AML-193 (cell line): Measurements from ENCODE around the gene ASIC3.

Experiments used
- DNase-seq, 2 experiments: peaks; one replicate each; lab custom pipeline; 2025; lab: John Stamatoyannopoulos, UW

ASIC3 gene

GRCh38 chr7:151056666-151057505 is 8.6 kb downstream of the ASIC3 start:
- DNase-seq, result no peak

- peak in 1 of 2 experiments; percentile 43 for DNase-seq
These were observed 9.2 kb downstream of the ASIC3 start, which contains the start of gene CDK5 for GRCh38 chr7:151057506-151057988. CDK5 (minus strand) TSS chr7:151057897; CDS start chr7:151057848, 49 bp downstream.

GRCh38 chr7:151057989-151058780 is 9.9 kb downstream of the ASIC3 start:
- peak; percentile 97 to 98 for DNase-seq

GRCh38 chr7:151058781-151059366 is 10.5 kb downstream of the ASIC3 start:
- DNase-seq, result no peak

- DNase-seq, result peak; percentile 44 to 58
These were observed 11.2 kb downstream of the ASIC3 start, which contains the start of gene SLC4A2 for GRCh38 chr7:151059367-151060112. SLC4A2 (plus strand) TSS chr7:151059589; CDS start chr7:151061988, 2,399 bp downstream.

- DNase-seq, result no peak
These were observed 11.7 kb downstream of the ASIC3 start for GRCh38 chr7:151060113-151060415.

- DNase-seq, result peak in 1 of 2 experiments; percentile 23
These were observed 12.3 kb downstream of the ASIC3 start for GRCh38 chr7:151060416-151061212.

GRCh38 chr7:151061213-151062110 is 13.1 kb downstream of the ASIC3 start:
- no peak for DNase-seq

- DNase-seq, result no peak
These were observed 13.7 kb downstream of the ASIC3 start for GRCh38 chr7:151062111-151062398.

- no peak for DNase-seq
These were observed 14.3 kb downstream of the ASIC3 start for GRCh38 chr7:151062399-151063211.

GRCh38 chr7:151063212-151063561 is 14.9 kb downstream of the ASIC3 start:
- DNase-seq, result no peak

- DNase-seq, result no peak
These were observed 16.1 kb downstream of the ASIC3 start for GRCh38 chr7:151064454-151064853.

GRCh38 chr7:151064993-151065392 is 16.7 kb downstream of the ASIC3 start:
- no peak for DNase-seq

- no peak for DNase-seq
These were observed 17.2 kb downstream of the ASIC3 start for GRCh38 chr7:151065516-151065915.

- DNase-seq, result no peak
These were observed 18.1 kb downstream of the ASIC3 start for GRCh38 chr7:151066273-151066974.

- DNase-seq, result no peak
These were observed 19.9 kb downstream of the ASIC3 start for GRCh38 chr7:151068069-151068773.

GRCh38 chr7:151069841-151070573 is 21.7 kb downstream of the ASIC3 start:
- no peak for DNase-seq
